Activated B cell treated with CpG ODN at 0.5 μM for 24 hours (primary cell): ENCODE results near the gene SGK1. TPM values are rescaled to one million over a fixed set of nuclear protein-coding genes. Genes with fewer than 3 reads are reported as not detected.

Experiments used
- ATAC-seq: fragments of 200-7000 bp; cut with Tn5 transposase; one replicate; pipeline ENCODE4 v1.10.0; 2021; ENCODE audit warnings: low read depth, mild to moderate bottlenecking, moderate library complexity
- CTCF ChIA-PET: fragments of 350-600 bp; sonication (Branson Sonifier 250); formaldehyde crosslinking; loops from one replicate; lab custom pipeline; 2021; ENCODE audit warnings: antibody characterized with exemption; lab: Charles Lee
- POLR2A ChIA-PET: fragments of 350-600 bp; sonication (Branson Sonifier 250); formaldehyde crosslinking; loops from one replicate; lab custom pipeline; 2021; ENCODE audit warnings: antibody characterized with exemption; lab: Charles Lee
- DNase-seq: peaks from one replicate; pipeline ENCODE4 v3.0.0; 2022
- H3K27ac Mint-ChIP-seq: one replicate; pipeline ENCODE4 v1.8.0; 2020; ENCODE audit warnings: mixed read lengths
- H3K27me3 Mint-ChIP-seq: one replicate; pipeline ENCODE4 v1.8.0; 2021; ENCODE audit warnings: mixed read lengths
- H3K36me3 Mint-ChIP-seq: one replicate; pipeline ENCODE4 v1.8.0; 2021; ENCODE audit warnings: low read depth, mixed read lengths
- H3K4me1 Mint-ChIP-seq: one replicate; pipeline ENCODE4 v1.8.0; 2021; ENCODE audit warnings: mixed read lengths
- H3K4me3 Mint-ChIP-seq: one replicate; pipeline ENCODE4 v1.8.0; 2020; ENCODE audit warnings: mild to moderate bottlenecking, mixed read lengths
- H3K9me3 Mint-ChIP-seq: one replicate; pipeline ENCODE4 v1.8.0; 2020; ENCODE audit warnings: mixed read lengths
- CTCF ChIP-seq: fragments of 200-600 bp; IDR thresholded peaks from one replicate; pipeline ENCODE4 v1.8.0; 2022; ENCODE audit warnings: antibody characterized with exemption, mild to moderate bottlenecking
- intact Hi-C: fragments of 100-400 bp; cut with micrococcal nuclease; formaldehyde crosslinking; loops from one replicate; pipeline ENCODE4 v1.15.1; 2024
- total RNA-seq: library from RNA; stranded (reverse); gene quantifications from 2 replicates; pipeline ENCODE4 v1.2.3, GENCODE V29; 2022

The SGK1 gene
- total RNA-seq, 1 donor from 2014 or later, result 36.2 TPM

GRCh38 chr6:134172020-134172705 is 145.7 kb downstream of the SGK1 start:
- intact Hi-C loops, result loop anchor here (5.0 to 10.0 kb wide), 2 partner anchors 1265 to 1323 kb away; partner anchors contain the start of gene AHI1
- Mint-ChIP-seq H3K27ac (no peak overlapping the region), H3K4me3 (peak overlapping the region; percentile 97), H3K27me3 (no peaks in the 10 kb centered on the region), H3K4me1 (peaks cover 34% of the 10 kb centered on the region), H3K9me3 (no peaks in the 10 kb centered on the region), H3K36me3 (peaks cover 60% of the 10 kb centered on the region)
- no peak for TF ChIP-seq CTCF
- ChIA-PET CTCF (interaction anchor here (0.9 to 2.7 kb wide), 7 partner anchors 234 to 768 kb away, joined by 3 to 17 read pairs (median 4); no protein-coding TSS in a partner anchor), POLR2A (interaction anchor here (1.0 kb wide), 1 partner anchor 469 kb away, joined by 3 read pairs; no protein-coding TSS in a partner anchor)
- no peak for ATAC-seq
- no peak for DNase-seq

DNA sequence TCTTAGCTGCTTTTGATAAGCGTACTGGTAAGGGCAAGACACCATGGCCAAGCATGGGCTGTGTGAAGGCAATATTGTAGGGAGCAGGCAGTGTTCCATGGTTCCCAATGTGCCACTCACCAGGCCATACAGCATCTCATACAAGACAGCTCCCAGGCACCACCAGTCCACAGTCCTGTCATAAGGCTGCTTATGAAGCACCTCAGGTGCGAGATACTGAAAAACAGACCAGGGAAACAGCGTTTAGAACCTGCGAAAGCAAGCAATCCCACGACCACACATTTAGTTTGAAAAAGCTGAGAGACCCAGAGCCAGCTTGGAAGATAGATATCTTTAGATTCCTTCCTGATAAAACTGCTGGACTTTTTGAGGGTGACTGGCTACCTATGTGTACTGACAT is 146.4 kb downstream of the SGK1 start:
- Mint-ChIP-seq H3K4me3 (no peak overlapping the region), H3K4me1 (peaks cover 29% of the 10 kb centered on the region), H3K36me3 (peaks cover 60% of the 10 kb centered on the region), H3K9me3 (no peaks in the 10 kb centered on the region), H3K27ac (no peak overlapping the region), H3K27me3 (no peaks in the 10 kb centered on the region)
- POLR2A ChIA-PET, result interaction anchor here (1.0 kb wide), 1 partner anchor 469 kb away, joined by 3 read pairs; no protein-coding TSS in a partner anchor
- ATAC-seq (no peak), DNase-seq (no peak)
- intact Hi-C loops, result loop anchor here (5.0 to 10.0 kb wide), 2 partner anchors 1266 to 1323 kb away; partner anchors contain the start of gene AHI1
- no peak for TF ChIP-seq CTCF
- CTCF ChIA-PET, result interaction anchor here (1.0 to 2.7 kb wide), 5 partner anchors 234 to 769 kb away, joined by 4 to 17 read pairs (median 6); no protein-coding TSS in a partner anchor

GRCh38 chr6:134170844-134171243 is 147.1 kb downstream of the SGK1 start:
- DNase-seq (no peak), ATAC-seq (no peak)
- ChIA-PET CTCF (interaction anchor here (1.0 to 2.7 kb wide), 4 partner anchors 235 to 712 kb away, joined by 4 to 17 read pairs (median 6); no protein-coding TSS in a partner anchor), POLR2A (interaction anchor here (1.0 kb wide), 1 partner anchor 470 kb away, joined by 3 read pairs; no protein-coding TSS in a partner anchor)
- Mint-ChIP-seq H3K4me1 (peaks cover 24% of the 10 kb centered on the region), H3K9me3 (no peaks in the 10 kb centered on the region), H3K36me3 (peaks cover 60% of the 10 kb centered on the region), H3K27ac (no peak overlapping the region), H3K4me3 (no peak overlapping the region), H3K27me3 (no peaks in the 10 kb centered on the region)
- TF ChIP-seq CTCF, result no peak
- intact Hi-C loops, result loop anchor here (5.0 to 10.0 kb wide), 2 partner anchors 1266 to 1324 kb away; partner anchors contain the start of gene AHI1

DNA sequence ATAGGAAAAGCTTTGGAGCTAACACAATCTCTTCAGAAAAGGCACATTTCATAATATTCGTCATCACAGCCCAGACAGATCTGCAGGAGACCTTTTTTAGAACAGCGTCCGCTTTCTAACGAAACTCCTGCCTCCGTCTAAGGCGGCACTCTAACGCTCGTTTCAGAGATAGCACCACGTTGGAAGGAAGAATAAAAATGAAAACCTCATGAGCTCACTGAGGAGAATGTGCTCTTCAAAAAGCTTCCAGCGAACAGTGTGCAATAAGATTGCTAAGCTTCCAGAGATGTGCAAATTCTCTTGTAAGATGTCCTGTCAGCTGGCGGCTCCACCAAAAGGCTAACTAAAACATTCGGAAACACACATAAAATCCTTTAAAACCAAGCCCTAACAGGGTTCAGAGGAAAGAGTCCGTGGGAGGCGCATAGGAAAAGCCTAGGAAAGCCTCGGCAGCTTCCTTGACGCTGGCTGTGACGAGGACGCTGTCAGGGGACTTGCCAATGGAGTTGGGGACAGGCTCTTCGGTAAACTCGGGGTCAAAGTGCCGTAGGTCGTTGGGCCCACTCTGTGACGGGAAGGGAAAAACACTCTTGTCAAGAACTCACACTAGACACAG is 147.9 kb downstream of the SGK1 start:
- Mint-ChIP-seq H3K9me3 (no peaks in the 10 kb centered on the region), H3K36me3 (peaks cover 60% of the 10 kb centered on the region), H3K4me3 (no peak overlapping the region), H3K27me3 (no peaks in the 10 kb centered on the region), H3K4me1 (peaks cover 21% of the 10 kb centered on the region), H3K27ac (no peak overlapping the region)
- no peak for TF ChIP-seq CTCF
- DNase-seq (no peak), ATAC-seq (no peak)
- CTCF ChIA-PET, result interaction anchor here (1.0 kb wide), 1 partner anchor 471 kb away, joined by 4 read pairs; no protein-coding TSS in a partner anchor
- POLR2A ChIA-PET, result interaction anchor here (0.6 kb wide), 1 partner anchor 24 kb away, joined by 3 read pairs; no protein-coding TSS in a partner anchor
- intact Hi-C loops, result loop anchor here (5.0 to 10.0 kb wide), 2 partner anchors 1267 to 1325 kb away; partner anchors contain the start of gene AHI1
